ENCODE measurements around the gene COL13A1.

DNA sequence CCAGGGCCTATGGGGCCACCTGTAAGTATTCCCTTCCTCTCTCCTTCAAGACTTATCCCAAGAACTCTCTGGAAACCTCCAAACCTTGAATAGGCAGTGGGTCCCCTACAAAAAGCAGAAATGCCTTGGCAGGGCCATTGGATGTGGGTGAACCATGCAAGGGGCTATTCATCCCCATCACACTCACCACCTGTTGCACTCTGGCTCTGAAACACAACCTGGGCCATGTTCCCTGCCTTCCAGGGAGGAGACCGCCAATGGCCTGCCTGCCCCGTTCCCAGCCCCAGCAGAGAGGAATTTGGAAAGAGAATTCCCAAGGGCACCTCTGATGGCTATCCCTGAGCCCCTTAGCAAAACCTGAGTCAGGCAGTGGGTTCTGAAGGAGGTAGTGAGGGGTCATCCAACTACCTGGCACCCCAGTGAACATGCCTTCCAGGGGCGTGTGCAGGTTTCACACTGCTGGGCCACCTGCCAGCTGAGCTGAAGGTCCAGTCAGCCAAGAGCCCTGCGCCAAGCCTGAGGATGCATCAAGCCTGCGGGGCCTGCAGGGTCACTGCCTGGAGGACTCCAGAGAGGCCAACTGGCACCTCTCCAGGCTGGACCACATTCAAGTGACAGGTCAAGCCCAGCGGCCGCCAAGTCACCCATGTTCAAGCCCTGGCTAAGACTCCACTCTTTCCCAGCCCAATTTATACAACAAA is 101.3 kb downstream of the COL13A1 start:
- TF ChIP-seq, protein P1, sequence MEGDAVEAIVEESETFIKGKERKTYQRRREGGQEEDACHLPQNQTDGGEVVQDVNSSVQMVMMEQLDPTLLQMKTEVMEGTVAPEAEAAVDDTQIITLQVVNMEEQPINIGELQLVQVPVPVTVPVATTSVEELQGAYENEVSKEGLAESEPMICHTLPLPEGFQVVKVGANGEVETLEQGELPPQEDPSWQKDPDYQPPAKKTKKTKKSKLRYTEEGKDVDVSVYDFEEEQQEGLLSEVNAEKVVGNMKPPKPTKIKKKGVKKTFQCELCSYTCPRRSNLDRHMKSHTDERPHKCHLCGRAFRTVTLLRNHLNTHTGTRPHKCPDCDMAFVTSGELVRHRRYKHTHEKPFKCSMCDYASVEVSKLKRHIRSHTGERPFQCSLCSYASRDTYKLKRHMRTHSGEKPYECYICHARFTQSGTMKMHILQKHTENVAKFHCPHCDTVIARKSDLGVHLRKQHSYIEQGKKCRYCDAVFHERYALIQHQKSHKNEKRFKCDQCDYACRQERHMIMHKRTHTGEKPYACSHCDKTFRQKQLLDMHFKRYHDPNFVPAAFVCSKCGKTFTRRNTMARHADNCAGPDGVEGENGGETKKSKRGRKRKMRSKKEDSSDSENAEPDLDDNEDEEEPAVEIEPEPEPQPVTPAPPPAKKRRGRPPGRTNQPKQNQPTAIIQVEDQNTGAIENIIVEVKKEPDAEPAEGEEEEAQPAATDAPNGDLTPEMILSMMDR (IDR thresholded peaks at IDR 0.05; ENCODE audit: low read depth, low read length, missing input control), result no peak
- TF ChIP-seq, protein P2, sequence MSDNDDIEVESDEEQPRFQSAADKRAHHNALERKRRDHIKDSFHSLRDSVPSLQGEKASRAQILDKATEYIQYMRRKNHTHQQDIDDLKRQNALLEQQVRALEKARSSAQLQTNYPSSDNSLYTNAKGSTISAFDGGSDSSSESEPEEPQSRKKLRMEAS (IDR thresholded peaks at IDR 0.05), result no peak
- TF ChIP-seq JUND (IDR thresholded peaks at IDR 0.05), result no peak
